COLO829 (cell line): ENCODE data around the gene CHIC2.
"Not testable (repeated sequence)": the region's sequence is repeated elsewhere in the genome, so short reads cannot be mapped to it uniquely, and the experiment has no call there.

Experiments used
- DNase-seq: peaks from one replicate; pipeline ENCODE4 v3.0.0; 2012; ENCODE audit warnings: low spot score

Gene CHIC2

GRCh38 chr4:54064317-54065111, at the start of gene CHIC2:
TSS of gene CHIC2 (minus strand) at chr4:54064605. CDS start at chr4:54064300, 305 bp downstream.
- DNase-seq, result peak; percentile 91

GRCh38 chr4:54113206-54113605, 48.8 kb upstream of the CHIC2 start:
- not testable (repeated sequence) for DNase-seq

GRCh38 chr4:54110019-54110416, 45.6 kb upstream of the CHIC2 start:
- no peak for DNase-seq

DNA sequence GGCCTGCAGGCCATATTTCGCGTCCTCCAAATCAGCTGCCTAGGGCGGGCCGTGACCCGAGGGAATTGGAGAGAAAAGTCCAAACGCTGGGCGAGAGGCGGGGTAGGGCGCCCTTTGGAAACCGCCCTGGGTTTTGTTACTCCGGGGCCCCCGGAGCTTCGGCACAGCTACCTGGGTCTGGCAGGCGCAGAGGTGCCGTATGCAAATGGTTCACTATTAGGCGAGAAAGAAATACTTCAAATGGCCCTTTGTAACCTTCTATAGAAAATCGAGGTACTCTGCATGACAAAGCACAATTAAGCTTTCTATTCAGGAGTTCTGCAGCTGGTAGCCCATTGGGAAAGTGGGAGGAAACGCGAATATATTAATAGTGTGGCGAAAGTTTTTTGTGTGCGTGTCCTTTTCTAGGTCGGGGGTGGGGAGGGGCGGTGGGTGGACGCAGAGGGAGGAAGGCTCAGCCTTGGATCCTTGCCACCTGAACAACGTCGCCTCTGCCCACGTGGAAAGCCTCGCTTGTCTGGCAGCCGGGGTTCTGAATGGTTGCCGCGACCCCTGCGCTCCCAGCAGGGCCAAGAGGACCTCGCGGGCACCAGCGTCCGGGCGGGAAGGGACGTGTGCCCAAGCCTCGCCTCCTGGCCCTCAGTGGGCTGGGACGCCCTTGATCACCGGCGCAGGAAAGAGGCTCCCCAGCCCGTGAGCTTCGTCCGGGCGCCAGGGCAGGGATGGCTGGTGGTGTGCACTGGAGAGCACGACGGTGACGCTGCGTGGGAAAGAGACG, 45.0 kb upstream of the CHIC2 start:
- DNase-seq, result no peak

- no peak for DNase-seq
Measured at GRCh38 chr4:54107951-54108748, 43.7 kb upstream of the CHIC2 start.

GRCh38 chr4:54104907-54105306, 40.5 kb upstream of the CHIC2 start:
- no peak for DNase-seq

GRCh38 chr4:54103190-54103574, 38.8 kb upstream of the CHIC2 start:
- DNase-seq, result no peak

GRCh38 chr4:54102531-54103106, 38.2 kb upstream of the CHIC2 start:
- DNase-seq, result no peak

DNA sequence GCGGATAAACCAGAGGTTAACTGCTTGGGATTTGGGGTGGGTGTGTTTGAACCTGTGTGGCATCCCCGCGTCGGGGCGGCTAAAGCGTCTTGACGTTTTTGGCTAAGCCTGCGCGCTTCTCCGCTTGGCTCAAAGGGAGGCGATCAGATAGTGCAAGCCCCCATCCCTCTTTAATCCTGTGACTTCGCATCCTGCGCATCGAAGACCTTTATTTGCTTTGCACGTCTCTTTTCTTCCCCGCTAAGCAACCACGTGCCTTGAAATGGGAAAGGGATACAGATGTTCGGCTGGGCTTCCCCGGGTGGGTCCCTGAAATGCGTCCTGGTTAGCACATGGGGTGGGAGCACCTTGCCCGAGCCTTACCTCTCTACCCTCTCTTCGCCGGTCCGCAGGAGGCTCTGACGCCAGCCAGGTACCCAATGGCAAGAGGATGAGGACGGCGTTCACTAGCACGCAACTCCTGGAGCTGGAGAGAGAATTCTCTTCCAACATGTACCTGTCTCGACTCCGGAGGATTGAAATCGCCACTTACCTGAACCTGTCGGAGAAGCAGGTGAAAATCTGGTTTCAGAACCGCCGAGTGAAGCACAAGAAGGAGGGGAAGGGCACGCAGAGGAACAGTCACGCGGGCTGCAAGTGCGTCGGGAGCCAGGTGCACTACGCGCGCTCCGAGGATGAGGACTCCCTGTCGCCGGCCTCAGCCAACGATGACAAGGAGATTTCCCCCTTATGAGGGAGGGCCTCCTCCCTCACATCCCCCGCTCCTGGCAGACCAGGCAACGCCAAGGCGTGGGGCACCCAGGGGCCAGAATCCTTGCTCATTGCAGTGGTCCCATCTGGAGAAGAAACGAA, 37.0 kb upstream of the CHIC2 start:
- no peak for DNase-seq

DNA sequence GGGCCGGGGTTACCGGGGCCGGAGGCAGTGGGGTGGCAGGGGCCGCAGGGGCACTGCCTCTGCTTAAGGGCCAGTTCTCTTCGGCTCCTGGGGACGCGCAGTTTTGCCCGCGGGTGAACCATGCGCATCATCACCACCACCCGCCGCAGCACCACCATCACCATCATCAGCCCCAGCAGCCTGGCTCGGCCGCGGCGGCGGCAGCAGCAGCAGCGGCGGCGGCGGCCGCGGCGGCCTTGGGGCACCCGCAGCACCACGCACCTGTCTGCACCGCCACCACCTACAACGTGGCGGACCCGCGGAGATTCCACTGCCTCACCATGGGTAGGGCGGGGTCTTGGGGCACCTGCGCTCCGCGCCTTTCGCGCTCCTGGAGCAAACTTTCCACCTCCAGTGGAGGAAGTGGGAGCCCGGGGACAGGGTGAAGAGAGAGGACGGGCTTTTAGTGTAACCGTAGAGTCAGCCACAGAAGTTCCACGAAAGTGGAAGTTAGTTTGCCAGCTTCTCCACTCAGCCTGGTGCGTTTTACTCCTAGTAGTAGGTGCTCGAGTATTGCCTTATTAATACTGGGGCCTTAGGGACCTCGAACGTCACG, 36.3 kb upstream of the CHIC2 start:
- DNase-seq, result no peak

GRCh38 chr4:54099748-54100574, 35.6 kb upstream of the CHIC2 start, which contains the start of gene GSX2:
TSS of gene GSX2 (plus strand) at chr4:54100163. CDS start at chr4:54100345, 182 bp downstream.
- DNase-seq, result no peak

DNA sequence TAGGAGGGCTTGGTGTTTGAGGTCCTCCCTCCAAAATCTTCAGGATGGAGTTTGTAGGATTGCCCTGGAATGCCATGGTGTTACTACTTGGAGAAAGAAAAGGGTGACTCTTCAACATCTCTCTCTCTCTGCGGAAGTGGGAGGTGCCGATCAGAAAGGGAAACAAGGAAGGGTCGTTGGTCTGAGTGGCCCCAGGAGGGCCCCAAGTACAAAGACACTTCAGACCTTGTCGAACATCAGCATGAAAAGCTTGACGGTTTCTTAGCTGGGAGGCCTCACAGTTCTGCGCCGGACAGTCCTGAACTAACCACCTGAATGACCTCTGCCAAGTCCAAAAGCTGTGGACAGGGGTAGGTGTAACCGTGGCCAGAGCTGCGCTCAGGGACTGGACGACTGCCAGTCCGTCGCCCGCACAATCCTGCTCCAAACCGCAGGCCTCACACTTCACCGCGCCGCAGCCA, 34.9 kb upstream of the CHIC2 start:
- no peak for DNase-seq

DNA sequence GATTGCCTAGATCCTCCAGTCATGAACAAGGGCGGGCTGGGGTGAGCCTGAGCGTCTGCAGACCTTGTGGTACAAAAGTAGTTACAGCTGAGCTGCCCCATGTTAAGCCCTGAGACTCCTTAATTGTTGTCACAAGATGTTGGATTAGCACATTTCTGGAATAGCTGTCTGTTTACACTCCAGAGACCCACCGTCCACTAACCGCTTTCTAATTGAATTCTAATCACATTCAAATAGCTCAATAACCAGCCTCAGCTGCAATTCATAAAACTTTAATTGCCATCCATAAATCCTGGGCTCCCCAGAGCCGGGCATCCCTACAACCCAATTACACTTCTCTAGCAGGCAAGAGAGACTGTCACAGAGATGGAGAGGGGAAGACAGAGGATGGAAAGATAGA, 34.0 kb upstream of the CHIC2 start:
- no peak for DNase-seq

GRCh38 chr4:54097152-54097551, 32.7 kb upstream of the CHIC2 start:
- DNase-seq, result no peak

DNA sequence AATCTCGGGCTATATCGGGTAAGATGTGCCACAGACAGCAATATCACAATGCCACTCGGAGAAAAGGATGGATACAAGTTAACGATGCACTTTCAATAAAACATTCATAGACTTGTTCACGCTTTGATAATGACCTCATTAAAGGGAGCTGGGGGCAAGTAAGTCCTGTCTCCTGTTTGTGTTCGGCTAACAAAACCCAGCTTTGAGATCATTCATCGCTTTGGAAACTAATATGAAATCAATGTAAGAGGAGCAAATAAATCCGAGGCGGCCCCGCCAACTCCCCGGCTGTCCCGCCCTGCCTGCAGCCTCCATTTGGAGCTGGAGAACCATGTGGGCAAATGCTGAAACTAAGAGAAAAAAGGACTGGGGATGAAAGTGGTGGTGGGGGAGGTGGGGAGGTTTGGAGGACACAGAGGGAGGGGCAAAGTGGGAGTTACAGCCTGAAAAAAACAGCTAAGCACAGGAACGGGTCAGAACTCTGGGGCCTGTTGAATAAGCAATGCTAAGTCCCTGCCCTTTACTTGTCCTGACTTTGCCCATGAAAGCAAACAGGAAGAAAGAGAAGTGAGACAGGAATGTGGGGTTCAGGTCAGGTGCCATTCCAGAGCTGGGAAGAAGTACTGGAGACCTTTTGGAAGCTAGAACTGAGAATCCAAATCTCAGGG, 32.0 kb upstream of the CHIC2 start:
- no peak for DNase-seq

DNA sequence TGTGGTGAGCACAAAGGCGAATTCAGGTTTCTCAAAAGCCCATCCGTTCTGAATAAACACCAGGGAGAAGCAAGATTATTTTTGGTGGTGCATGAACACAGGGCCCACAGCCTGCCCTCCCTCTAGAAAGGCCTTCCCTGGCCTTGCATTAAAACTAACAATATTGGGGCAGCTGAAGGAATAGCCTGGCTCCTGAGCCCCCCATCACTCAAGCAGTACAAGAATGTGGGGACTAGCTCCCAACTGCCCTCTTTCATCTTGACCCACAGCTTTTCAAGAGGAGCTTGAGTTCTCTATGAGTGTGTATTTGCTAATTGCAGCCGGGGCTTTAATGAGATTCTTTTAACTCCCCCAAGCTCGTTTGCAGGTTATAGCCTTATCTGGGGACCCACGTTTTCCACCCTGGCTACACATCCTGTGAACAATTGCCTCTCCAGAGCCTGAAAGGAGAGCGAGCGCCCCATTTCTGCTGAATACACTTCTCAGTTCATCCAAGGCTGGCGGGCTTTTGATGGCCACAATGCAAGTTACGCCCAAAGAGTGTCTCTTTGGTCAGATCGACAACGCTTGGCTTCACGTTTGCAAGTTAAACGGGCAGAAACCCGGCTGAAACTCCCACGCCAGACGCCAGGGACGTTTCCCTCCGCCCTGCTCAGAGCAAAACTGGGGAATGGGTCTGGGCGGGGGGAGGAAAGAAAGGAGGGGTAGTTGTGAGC, 30.9 kb upstream of the CHIC2 start:
- no peak for DNase-seq

DNA sequence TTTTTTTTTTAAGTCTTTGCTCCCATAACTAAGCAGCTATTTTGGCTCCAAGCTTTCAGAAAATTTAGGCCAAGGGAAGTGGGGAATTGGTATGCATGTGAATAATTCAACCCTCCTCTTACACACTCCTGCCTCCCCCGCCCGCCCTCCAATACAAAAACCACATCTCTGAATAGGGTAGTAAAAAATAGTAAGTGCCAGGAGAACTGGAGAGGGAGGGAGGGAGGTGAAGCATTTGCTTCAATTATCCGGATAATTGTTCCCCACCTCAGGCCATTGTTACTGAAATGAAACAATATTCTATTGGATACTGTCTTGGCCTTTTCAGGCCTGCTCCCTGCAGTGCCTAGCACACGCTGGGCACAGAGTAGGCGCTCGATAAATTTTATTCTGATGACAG, 30.0 kb upstream of the CHIC2 start:
- DNase-seq, result no peak
